GM19468 (cell line): ENCODE measurements around the gene MALT1.
"Not testable (repeated sequence)": the region's sequence is repeated elsewhere in the genome, so short reads cannot be mapped to it uniquely, and the experiment has no call there.

Experiments used
- ATAC-seq: cut with Tn5 transposase; IDR thresholded peaks from one replicate; pipeline ENCODE4 v1.9.1; 2021; ENCODE audit warnings: mild to moderate bottlenecking, moderate library complexity, moderate number of reproducible peaks; ENCODE audit not compliant: unreplicated experiment; ENCODE audit errors: extremely low read depth

Gene MALT1

GRCh38 chr18:58671111-58671631, at the start of gene MALT1:
Gene MALT1, plus strand, starts transcription at chr18:58671465. Its CDS starts 179 bp downstream, at chr18:58671644.
- peak; percentile 62 for ATAC-seq

GRCh38 chr18:58624011-58624410, 47.3 kb upstream of the MALT1 start:
- ATAC-seq = no peak

- no peak for ATAC-seq
Observed at GRCh38 chr18:58625839-58626238, 45.4 kb upstream of the MALT1 start.

- no peak for ATAC-seq
Observed at GRCh38 chr18:58630071-58630470, 41.2 kb upstream of the MALT1 start.

GRCh38 chr18:58631301-58631700, 40.0 kb upstream of the MALT1 start:
- no peak for ATAC-seq

GRCh38 chr18:58632552-58632951, 38.7 kb upstream of the MALT1 start:
- ATAC-seq = no peak

GRCh38 chr18:58633874-58634273, 37.4 kb upstream of the MALT1 start:
- ATAC-seq = no peak

GRCh38 chr18:58635891-58636290, 35.4 kb upstream of the MALT1 start:
- ATAC-seq = no peak

- no peak for ATAC-seq
Observed at GRCh38 chr18:58637197-58637596, 34.1 kb upstream of the MALT1 start.

GRCh38 chr18:58637946-58638345, 33.3 kb upstream of the MALT1 start:
- ATAC-seq = no peak

GRCh38 chr18:58638441-58638840, 32.8 kb upstream of the MALT1 start:
- ATAC-seq = no peak

- no peak for ATAC-seq
Observed at GRCh38 chr18:58639237-58639636, 32.0 kb upstream of the MALT1 start.

- ATAC-seq = peak; percentile 73
Observed at GRCh38 chr18:58639751-58640427, 31.4 kb upstream of the MALT1 start.

GRCh38 chr18:58640428-58640805, 30.8 kb upstream of the MALT1 start:
- no peak for ATAC-seq

GRCh38 chr18:58640891-58641610, 30.2 kb upstream of the MALT1 start:
- ATAC-seq = no peak

- ATAC-seq = not testable (repeated sequence)
Observed at GRCh38 chr18:58643557-58643956, 27.7 kb upstream of the MALT1 start.

GRCh38 chr18:58645398-58645797, 25.9 kb upstream of the MALT1 start:
- no peak for ATAC-seq

- no peak for ATAC-seq
Observed at GRCh38 chr18:58646334-58646862, 24.9 kb upstream of the MALT1 start.

- ATAC-seq = peak; percentile 64
Observed at GRCh38 chr18:58649966-58650816, 21.1 kb upstream of the MALT1 start.

GRCh38 chr18:58650830-58651229, 20.4 kb upstream of the MALT1 start:
- ATAC-seq = not testable (repeated sequence)
